Activated T-cell treated with anti-CD3 and anti-CD28 coated beads, Interleukin-2, amount 50 U/mL, for 24 hours (primary cell): ENCODE data around the gene TENT5A.
"Not testable (repeated sequence)": the region's sequence is repeated elsewhere in the genome, so short reads cannot be mapped to it uniquely, and the experiment has no call there.

Experiments
- DNase-seq: peaks from one replicate; pipeline ENCODE4 v3.0.0-alpha.2; 2020
- H3K27ac Mint-ChIP-seq: 2 replicates; pipeline ENCODE4 v1.8.0; 2020; ENCODE audit warnings: mild to moderate bottlenecking, mixed read lengths
- H3K27me3 Mint-ChIP-seq: 2 replicates; pipeline ENCODE4 v1.8.0; 2020; ENCODE audit warnings: mixed read lengths
- H3K36me3 Mint-ChIP-seq: 2 replicates; pipeline ENCODE4 v1.8.0; 2020; ENCODE audit warnings: low read depth, mixed read lengths
- H3K4me1 Mint-ChIP-seq: 2 replicates; pipeline ENCODE4 v1.8.0; 2020; ENCODE audit warnings: low read depth, mixed read lengths
- H3K4me3 Mint-ChIP-seq: 2 replicates; pipeline ENCODE4 v1.8.0; 2020; ENCODE audit warnings: mild to moderate bottlenecking, moderate library complexity, mixed read lengths
- H3K9me3 Mint-ChIP-seq: 2 replicates; pipeline ENCODE4 v1.8.0; 2020; ENCODE audit warnings: mixed read lengths

The TENT5A gene

DNA sequence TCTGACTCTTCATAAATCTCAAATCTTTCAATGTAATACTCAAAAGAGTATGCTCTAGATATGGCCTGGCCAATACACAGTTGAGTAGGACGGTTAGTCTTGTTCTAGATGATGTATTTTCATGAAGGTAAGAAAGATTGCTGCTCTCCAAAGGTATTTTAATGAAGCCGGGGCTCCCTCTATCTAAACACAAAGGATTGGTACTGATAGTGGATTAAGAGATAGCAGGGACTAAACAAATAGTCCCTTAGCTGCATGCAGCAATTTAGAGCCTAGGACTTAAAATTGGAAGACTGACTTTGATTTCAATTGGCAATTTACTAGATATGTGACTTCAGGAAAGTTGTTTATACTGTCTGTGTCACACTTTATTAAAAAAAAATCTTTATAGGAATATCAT is 31.4 kb upstream of the TENT5A start:
- H3K27ac Mint-ChIP-seq, result no peak overlapping the region
- no peak for DNase-seq
- no peaks in the 10 kb centered on the region for H3K36me3 Mint-ChIP-seq
- H3K4me3 Mint-ChIP-seq, result no peak overlapping the region
- H3K9me3 Mint-ChIP-seq, result no peaks in the 10 kb centered on the region
- no peaks in the 10 kb centered on the region for H3K4me1 Mint-ChIP-seq
- peaks cover 2% of the 10 kb centered on the region for H3K27me3 Mint-ChIP-seq

- H3K4me1 Mint-ChIP-seq, result no peaks in the 10 kb centered on the region
- H3K27me3 Mint-ChIP-seq, result peaks cover 6% of the 10 kb centered on the region
- H3K27ac Mint-ChIP-seq, result no peak overlapping the region
- no peak for DNase-seq
- no peaks in the 10 kb centered on the region for H3K36me3 Mint-ChIP-seq
- no peaks in the 10 kb centered on the region for H3K9me3 Mint-ChIP-seq
- H3K4me3 Mint-ChIP-seq, result no peak overlapping the region
Measured at GRCh38 chr6:81781624-81782023, 29.1 kb upstream of the TENT5A start.

- H3K9me3 Mint-ChIP-seq, result no peaks in the 10 kb centered on the region
- H3K27ac Mint-ChIP-seq, result no peak overlapping the region
- peaks cover 3% of the 10 kb centered on the region for H3K4me1 Mint-ChIP-seq
- H3K27me3 Mint-ChIP-seq, result peaks cover 6% of the 10 kb centered on the region
- H3K4me3 Mint-ChIP-seq, result no peak overlapping the region
- H3K36me3 Mint-ChIP-seq, result no peaks in the 10 kb centered on the region
- DNase-seq, result no peak
Measured at GRCh38 chr6:81777586-81778268, 25.2 kb upstream of the TENT5A start.

DNA sequence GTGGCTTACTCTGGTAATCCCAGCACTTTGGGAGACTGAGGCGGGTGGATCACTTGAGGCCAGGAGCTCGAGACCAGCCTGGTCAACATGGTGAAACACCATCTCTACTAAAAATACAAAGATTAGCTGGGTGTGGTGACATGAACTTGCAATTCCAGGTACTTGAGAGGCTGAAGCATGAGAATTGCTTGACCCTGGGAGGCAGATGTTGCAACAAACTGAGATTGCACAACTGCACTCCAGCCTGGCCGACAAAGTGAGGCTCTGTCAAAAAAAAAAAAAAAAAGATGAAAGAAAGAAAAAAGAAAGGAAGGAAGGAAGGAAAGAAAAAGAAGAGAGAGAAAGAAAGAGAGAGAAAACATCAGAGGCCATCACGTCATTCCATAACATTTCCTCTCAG is 23.7 kb upstream of the TENT5A start:
- not testable (repeated sequence) for H3K27ac Mint-ChIP-seq, H3K9me3 Mint-ChIP-seq, H3K27me3 Mint-ChIP-seq, H3K4me1 Mint-ChIP-seq, H3K36me3 Mint-ChIP-seq, H3K4me3 Mint-ChIP-seq, DNase-seq

DNA sequence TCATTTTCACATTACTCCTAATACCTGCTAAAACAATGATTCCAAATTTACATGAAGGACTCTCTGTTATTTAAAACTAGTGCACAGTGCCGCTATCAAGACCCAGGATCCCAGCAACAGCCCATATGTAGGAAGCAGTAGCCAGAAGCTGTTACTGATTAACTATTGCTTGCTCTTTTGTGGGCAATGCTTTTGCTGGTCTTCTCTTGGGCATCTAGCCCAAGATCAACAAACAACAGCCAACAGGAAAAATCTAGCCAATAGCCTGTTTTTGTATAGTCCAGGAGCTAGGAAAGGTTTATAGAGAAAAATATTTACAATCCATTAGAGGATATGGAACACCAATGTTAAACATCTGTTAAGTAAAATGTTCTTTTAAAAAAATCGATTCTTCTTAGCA is 22.1 kb upstream of the TENT5A start:
- Mint-ChIP-seq H3K36me3 (no peaks in the 10 kb centered on the region), H3K27me3 (peaks cover 9% of the 10 kb centered on the region), H3K4me1 (peaks cover 4% of the 10 kb centered on the region), H3K9me3 (no peaks in the 10 kb centered on the region), H3K27ac (no peak overlapping the region), H3K4me3 (no peak overlapping the region)
- no peak for DNase-seq

GRCh38 chr6:81773887-81774286 is 21.4 kb upstream of the TENT5A start:
- peaks cover 4% of the 10 kb centered on the region for H3K4me1 Mint-ChIP-seq
- no peaks in the 10 kb centered on the region for H3K9me3 Mint-ChIP-seq
- no peak overlapping the region for H3K4me3 Mint-ChIP-seq
- H3K27me3 Mint-ChIP-seq, result peaks cover 9% of the 10 kb centered on the region
- no peaks in the 10 kb centered on the region for H3K36me3 Mint-ChIP-seq
- no peak for DNase-seq
- no peak overlapping the region for H3K27ac Mint-ChIP-seq

DNA sequence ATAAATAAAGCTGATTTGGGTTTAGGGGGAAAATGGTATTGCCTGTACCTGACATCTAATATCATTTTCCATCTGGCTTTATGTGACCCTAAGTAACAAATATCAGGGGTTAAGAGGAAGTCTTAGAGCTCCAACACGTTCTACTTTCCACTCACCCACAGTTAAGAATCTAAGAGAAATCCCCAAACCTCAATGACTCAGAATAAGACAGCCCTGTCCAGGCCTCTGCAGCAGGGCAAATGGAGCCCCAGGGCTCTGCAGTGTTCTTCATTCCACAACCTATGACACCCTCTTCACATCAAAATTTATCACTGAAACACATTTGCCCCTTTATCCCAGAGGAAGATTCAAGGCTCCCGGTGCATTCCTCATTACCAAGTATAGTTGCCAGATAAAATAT is 20.3 kb upstream of the TENT5A start:
- Mint-ChIP-seq H3K9me3 (no peaks in the 10 kb centered on the region), H3K27ac (no peak overlapping the region), H3K27me3 (peaks cover 9% of the 10 kb centered on the region), H3K4me3 (no peak overlapping the region), H3K36me3 (no peaks in the 10 kb centered on the region), H3K4me1 (peaks cover 4% of the 10 kb centered on the region)
- no peak for DNase-seq

GRCh38 chr6:81771097-81771496 is 18.6 kb upstream of the TENT5A start:
- DNase-seq, result no peak
- Mint-ChIP-seq H3K4me3 (no peak overlapping the region), H3K27me3 (peaks cover 9% of the 10 kb centered on the region), H3K27ac (no peak overlapping the region), H3K9me3 (no peaks in the 10 kb centered on the region), H3K36me3 (no peaks in the 10 kb centered on the region), H3K4me1 (peaks cover 4% of the 10 kb centered on the region)

- Mint-ChIP-seq H3K4me3 (no peak overlapping the region), H3K36me3 (no peaks in the 10 kb centered on the region), H3K4me1 (peaks cover 4% of the 10 kb centered on the region), H3K9me3 (no peaks in the 10 kb centered on the region), H3K27me3 (peaks cover 9% of the 10 kb centered on the region), H3K27ac (no peak overlapping the region)
- DNase-seq, result no peak
Measured at GRCh38 chr6:81770381-81770780, 17.9 kb upstream of the TENT5A start.

- no peaks in the 10 kb centered on the region for H3K36me3 Mint-ChIP-seq
Measured at GRCh38 chr6:81769824-81770223, 17.3 kb upstream of the TENT5A start.

DNA sequence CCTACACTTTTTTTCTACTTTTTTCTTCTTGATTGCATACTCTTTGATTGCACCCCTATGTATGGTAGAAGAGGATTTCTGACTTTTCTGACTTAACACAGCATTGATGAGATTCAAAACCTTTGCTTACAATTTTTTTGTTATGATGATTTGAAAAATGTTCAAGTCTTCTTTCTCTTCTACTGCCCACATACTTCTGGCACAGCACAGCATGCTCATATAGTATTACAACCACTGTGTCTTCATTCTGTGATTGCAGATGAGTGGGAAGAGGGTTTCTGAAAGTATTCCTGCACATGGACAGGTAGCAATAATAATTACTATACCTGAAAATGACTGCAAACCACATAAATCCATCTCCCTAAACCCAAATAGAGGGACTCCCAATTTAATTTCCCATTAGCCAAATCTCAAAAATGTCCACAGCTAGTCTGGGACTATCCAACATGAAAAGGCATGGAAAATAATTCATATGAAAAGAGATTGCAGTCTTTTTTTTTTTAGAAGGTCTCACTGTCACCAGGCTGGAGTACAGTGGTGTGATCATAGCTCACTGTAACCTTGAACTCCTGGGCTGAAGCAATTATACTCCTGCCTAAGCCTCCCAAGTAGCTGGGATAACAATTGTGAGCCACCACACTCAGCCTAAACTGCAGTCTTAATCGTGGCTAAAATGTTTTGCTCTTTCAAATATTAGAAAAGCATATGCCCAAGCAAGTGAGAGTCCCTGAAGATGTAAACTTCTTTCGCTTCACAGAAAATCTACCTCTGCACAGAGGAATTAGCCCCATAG is 15.9 kb upstream of the TENT5A start:
- Mint-ChIP-seq H3K4me3 (no peak overlapping the region), H3K4me1 (peaks cover 4% of the 10 kb centered on the region), H3K27ac (no peak overlapping the region), H3K36me3 (no peaks in the 10 kb centered on the region), H3K27me3 (peaks cover 13% of the 10 kb centered on the region), H3K9me3 (no peaks in the 10 kb centered on the region)
- no peak for DNase-seq

More at GRCh38 chr6:81769824-81770223, 17.3 kb upstream of the TENT5A start:
- Mint-ChIP-seq H3K27me3 (peaks cover 11% of the 10 kb centered on the region), H3K4me3 (no peak overlapping the region), H3K27ac (no peak overlapping the region), H3K9me3 (no peaks in the 10 kb centered on the region), H3K4me1 (peaks cover 4% of the 10 kb centered on the region)
- no peak for DNase-seq

DNA sequence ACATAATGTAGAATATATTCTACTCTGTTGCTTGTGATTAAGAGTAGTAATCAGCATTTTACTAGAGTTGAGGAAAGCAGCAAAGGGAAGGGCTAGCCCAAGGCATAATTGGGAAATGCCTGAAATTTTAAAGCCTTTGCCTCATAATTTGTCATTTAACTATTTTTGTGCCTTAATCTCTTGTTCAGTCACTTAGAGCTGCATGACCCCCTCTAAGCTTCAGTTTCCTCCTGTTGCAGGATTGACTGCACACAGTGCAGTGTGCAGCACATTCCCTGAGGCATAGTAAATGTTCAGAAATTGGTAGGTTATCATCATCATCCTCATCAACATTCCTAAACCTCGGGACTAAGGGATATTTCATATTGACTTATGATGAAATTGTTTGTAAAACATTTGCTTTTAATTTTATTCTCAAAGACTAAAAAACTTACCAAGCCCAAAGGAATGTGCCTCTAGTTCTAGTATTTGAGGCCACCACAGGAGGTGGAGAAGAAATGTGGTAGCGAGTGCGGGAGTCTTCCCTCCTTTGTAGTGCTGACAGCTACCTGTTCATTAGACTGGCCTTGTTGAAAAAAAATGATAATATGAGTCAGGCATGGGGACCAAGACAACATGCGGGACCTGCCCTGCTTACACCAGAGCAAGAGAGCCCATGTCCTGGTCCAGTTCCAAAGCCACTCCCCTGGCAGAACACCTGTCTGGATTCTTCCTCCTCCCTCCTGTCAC is 14.8 kb upstream of the TENT5A start:
- no peak for DNase-seq
- no peak overlapping the region for H3K4me3 Mint-ChIP-seq

GRCh38 chr6:81766482-81767069 is 14.1 kb upstream of the TENT5A start:
- Mint-ChIP-seq H3K4me3 (no peak overlapping the region), H3K9me3 (no peaks in the 10 kb centered on the region), H3K27me3 (peaks cover 13% of the 10 kb centered on the region), H3K36me3 (no peaks in the 10 kb centered on the region), H3K4me1 (no peaks in the 10 kb centered on the region), H3K27ac (no peak overlapping the region)
- DNase-seq, result no peak

More for the DNA sequence above, 14.8 kb upstream of the TENT5A start:
- no peaks in the 10 kb centered on the region for H3K36me3 Mint-ChIP-seq
- no peaks in the 10 kb centered on the region for H3K4me1 Mint-ChIP-seq
- H3K27ac Mint-ChIP-seq, result no peak overlapping the region
- H3K9me3 Mint-ChIP-seq, result no peaks in the 10 kb centered on the region
- H3K27me3 Mint-ChIP-seq, result peaks cover 13% of the 10 kb centered on the region

DNA sequence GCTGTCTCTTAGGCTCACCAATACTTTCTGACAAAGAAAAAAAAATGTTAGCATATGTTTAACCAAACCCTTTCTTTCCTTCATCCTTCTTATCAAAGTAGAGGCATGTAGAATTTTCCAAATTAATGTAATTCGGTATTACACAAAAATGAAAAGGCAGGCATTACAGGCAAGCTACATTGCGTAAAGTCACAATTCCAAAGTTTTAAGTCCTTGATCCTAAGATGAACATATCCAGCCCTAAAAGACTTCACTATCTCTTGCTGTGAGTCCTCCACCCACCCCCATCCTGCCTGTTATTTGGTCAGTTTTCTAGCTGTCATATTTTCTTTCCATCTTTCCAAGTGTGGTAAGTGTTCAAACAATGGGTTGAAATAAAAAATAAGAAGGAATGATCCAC is 12.1 kb upstream of the TENT5A start:
- DNase-seq, result no peak
- no peaks in the 10 kb centered on the region for H3K9me3 Mint-ChIP-seq
- H3K27ac Mint-ChIP-seq, result no peak overlapping the region
- no peaks in the 10 kb centered on the region for H3K4me1 Mint-ChIP-seq
- H3K4me3 Mint-ChIP-seq, result no peak overlapping the region
- no peaks in the 10 kb centered on the region for H3K36me3 Mint-ChIP-seq
- peaks cover 11% of the 10 kb centered on the region for H3K27me3 Mint-ChIP-seq
